ENCODE data around the gene PCSK6.

Gene PCSK6

GRCh38 chr15:101368861-101369642 is 120.5 kb downstream of the PCSK6 start:
- TF ChIP-seq ARNTL (CRISPR knock-in tag; IDR thresholded peaks at IDR 0.05; ENCODE audit: borderline replicate concordance, low read depth) (no peak), ZFP30 (CRISPR knock-in tag; IDR thresholded peaks at IDR 0.05) (no peak), ZNF565 (CRISPR knock-in tag; conservative IDR thresholded peaks at IDR 0.05; ENCODE audit: low read depth) (no peak), TSHZ2 (CRISPR knock-in tag; IDR thresholded peaks at IDR 0.05) (no peak), ESRRG (CRISPR knock-in tag; IDR thresholded peaks at IDR 0.05) (no peak), ZNF70 (CRISPR knock-in tag; IDR thresholded peaks at IDR 0.05) (no peak), TCF4 (CRISPR knock-in tag; IDR thresholded peaks at IDR 0.05; ENCODE audit: borderline replicate concordance) (no peak), RARB (CRISPR knock-in tag; IDR thresholded peaks at IDR 0.05) (no peak), PPARA (CRISPR knock-in tag; IDR thresholded peaks at IDR 0.05; ENCODE audit: borderline replicate concordance) (no peak)
- ATAC-seq, result no peak

GRCh38 chr15:101368086-101368780 is 121.3 kb downstream of the PCSK6 start:
- no peak for TF ChIP-seq PATZ1 (CRISPR knock-in tag; IDR thresholded peaks at IDR 0.05; ENCODE audit: borderline replicate concordance)
- ATAC-seq, result no peak

GRCh38 chr15:101366853-101367252 is 122.7 kb downstream of the PCSK6 start:
- no peak for TF ChIP-seq ARNTL (CRISPR knock-in tag; IDR thresholded peaks at IDR 0.05; ENCODE audit: borderline replicate concordance, low read depth)
- TF ChIP-seq ZNF8 (CRISPR knock-in tag; IDR thresholded peaks at IDR 0.05), result no peak
- TF ChIP-seq CSDC2 (CRISPR knock-in tag; IDR thresholded peaks at IDR 0.05), result no peak
- TF ChIP-seq PATZ1 (CRISPR knock-in tag; IDR thresholded peaks at IDR 0.05; ENCODE audit: borderline replicate concordance), result no peak
- TF ChIP-seq POU6F1 (CRISPR knock-in tag; IDR thresholded peaks at IDR 0.05; ENCODE audit: borderline replicate concordance, low read depth), result no peak
- TF ChIP-seq CREB5 (CRISPR knock-in tag; IDR thresholded peaks at IDR 0.05; ENCODE audit: low read depth), result no peak
- TF ChIP-seq ZFP3 (CRISPR knock-in tag; IDR thresholded peaks at IDR 0.05), result no peak
- TF ChIP-seq PPARA (CRISPR knock-in tag; IDR thresholded peaks at IDR 0.05; ENCODE audit: borderline replicate concordance), result no peak
- no peak for ATAC-seq

- ATAC-seq, result no peak
- TF ChIP-seq BACH2 (CRISPR knock-in tag; IDR thresholded peaks at IDR 0.05; ENCODE audit: borderline replicate concordance) (no peak), PATZ1 (CRISPR knock-in tag; IDR thresholded peaks at IDR 0.05; ENCODE audit: borderline replicate concordance) (no peak), POU6F1 (CRISPR knock-in tag; IDR thresholded peaks at IDR 0.05; ENCODE audit: borderline replicate concordance, low read depth) (no peak), ZC3H10 (CRISPR knock-in tag; IDR thresholded peaks at IDR 0.05) (no peak), ARNTL (CRISPR knock-in tag; IDR thresholded peaks at IDR 0.05; ENCODE audit: borderline replicate concordance, low read depth) (no peak), OSR1 (CRISPR knock-in tag; IDR thresholded peaks at IDR 0.05) (no peak), ZFP3 (CRISPR knock-in tag; IDR thresholded peaks at IDR 0.05) (no peak)
Measured at GRCh38 chr15:101362986-101363566, 126.4 kb downstream of the PCSK6 start.

Data from SK-N-SH treated with all-trans-retinoic acid at 6 μM for 48 hours (cell line).